Loucy (cell line): ENCODE results near the gene HDGFL2.

Source experiments
- EZH2phosphoT487 ChIP-seq: fragments of 200-600 bp; IDR thresholded peaks from 2 replicates; pipeline ENCODE4 v1.6.1; 2018; ENCODE audit warnings: antibody characterized with exemption, mild to moderate bottlenecking, moderate library complexity, borderline replicate concordance
- TF ChIP-seq, protein P1 (sequence below): fragments of 200-600 bp; sonication (generic); conservative IDR thresholded peaks from 2 replicates; pipeline ENCODE4 v1.5.1; 2014; ENCODE audit warnings: mild to moderate bottlenecking, antibody characterized with exemption, low read length

DNA sequence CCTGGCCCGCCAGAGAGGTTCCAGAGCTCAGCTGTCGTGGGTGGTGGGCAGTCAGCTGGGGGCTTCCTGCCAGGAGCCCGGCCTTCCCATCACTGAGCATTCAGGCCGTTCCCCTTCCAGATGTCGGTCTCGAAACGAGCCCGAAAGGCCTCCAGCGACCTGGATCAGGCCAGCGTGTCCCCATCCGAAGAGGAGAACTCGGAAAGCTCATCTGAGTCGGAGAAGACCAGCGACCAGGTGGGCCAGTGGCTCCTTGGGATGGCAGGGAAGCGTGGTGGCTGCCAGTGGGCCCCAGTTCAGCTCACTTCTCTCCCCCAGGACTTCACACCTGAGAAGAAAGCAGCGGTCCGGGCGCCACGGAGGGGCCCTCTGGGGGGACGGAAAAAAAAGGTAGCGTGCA, 19.3 kb downstream of the HDGFL2 start:
- TF ChIP-seq, protein P1, sequence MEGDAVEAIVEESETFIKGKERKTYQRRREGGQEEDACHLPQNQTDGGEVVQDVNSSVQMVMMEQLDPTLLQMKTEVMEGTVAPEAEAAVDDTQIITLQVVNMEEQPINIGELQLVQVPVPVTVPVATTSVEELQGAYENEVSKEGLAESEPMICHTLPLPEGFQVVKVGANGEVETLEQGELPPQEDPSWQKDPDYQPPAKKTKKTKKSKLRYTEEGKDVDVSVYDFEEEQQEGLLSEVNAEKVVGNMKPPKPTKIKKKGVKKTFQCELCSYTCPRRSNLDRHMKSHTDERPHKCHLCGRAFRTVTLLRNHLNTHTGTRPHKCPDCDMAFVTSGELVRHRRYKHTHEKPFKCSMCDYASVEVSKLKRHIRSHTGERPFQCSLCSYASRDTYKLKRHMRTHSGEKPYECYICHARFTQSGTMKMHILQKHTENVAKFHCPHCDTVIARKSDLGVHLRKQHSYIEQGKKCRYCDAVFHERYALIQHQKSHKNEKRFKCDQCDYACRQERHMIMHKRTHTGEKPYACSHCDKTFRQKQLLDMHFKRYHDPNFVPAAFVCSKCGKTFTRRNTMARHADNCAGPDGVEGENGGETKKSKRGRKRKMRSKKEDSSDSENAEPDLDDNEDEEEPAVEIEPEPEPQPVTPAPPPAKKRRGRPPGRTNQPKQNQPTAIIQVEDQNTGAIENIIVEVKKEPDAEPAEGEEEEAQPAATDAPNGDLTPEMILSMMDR = no peak
- no peak for TF ChIP-seq EZH2phosphoT487
